SU-DHL-6 (cell line): ENCODE measurements around the gene NAV3.

Experiments
- H2AFZ ChIP-seq: fragments of 200-600 bp; sonication (generic); 2 replicates; pipeline ENCODE4 v1.6.1; 2014; ENCODE audit warnings: low read depth, mild to moderate bottlenecking, moderate library complexity, mixed read lengths, antibody characterized with exemption, low read length; ENCODE audit not compliant: severe bottlenecking
- H3F3A ChIP-seq: fragments of 200-600 bp; shearing (Covaris generic); 2 replicates; pipeline ENCODE4 v1.6.0; 2016; ENCODE audit warnings: antibody characterized with exemption, mild to moderate bottlenecking; ENCODE audit not compliant: insufficient read depth
- H3K27ac ChIP-seq: fragments of 200-600 bp; sonication (generic); 2 replicates; pipeline ENCODE4 v1.5.1; 2016; ENCODE audit warnings: low read depth, mild to moderate bottlenecking, low read length, moderate library complexity, mixed read lengths
- H3K27me3 ChIP-seq: fragments of 200-600 bp; sonication (generic), shearing (Covaris generic); 2 replicates; pipeline ENCODE4 v1.6.0; 2014; ENCODE audit warnings: mild to moderate bottlenecking, low read length
- H3K36me3 ChIP-seq: fragments of 200-600 bp; sonication (generic); 2 replicates; pipeline ENCODE4 v1.6.1; 2014; ENCODE audit warnings: mild to moderate bottlenecking, low read length, mixed read lengths
- H3K4me2 ChIP-seq: fragments of 300-600, 200-600 bp; shearing (Covaris generic), sonication (generic); 2 replicates; pipeline ENCODE4 v1.6.0; 2014; ENCODE audit warnings: low read length, low read depth, mild to moderate bottlenecking; ENCODE audit not compliant: poor library complexity, severe bottlenecking
- H3K4me3 ChIP-seq: fragments of 200-600 bp; sonication (generic); 2 replicates; pipeline ENCODE4 v1.5.1; 2014; ENCODE audit warnings: antibody characterized with exemption, low read length, mild to moderate bottlenecking, mixed read lengths; ENCODE audit not compliant: insufficient read depth, poor library complexity, severe bottlenecking
- H3K79me2 ChIP-seq: fragments of 200-600 bp; sonication (generic); 2 replicates; pipeline ENCODE4 v1.6.1; 2014; ENCODE audit warnings: mild to moderate bottlenecking, low read length, moderate library complexity; ENCODE audit not compliant: insufficient read depth
- H3K9ac ChIP-seq: fragments of 200-600 bp; sonication (generic); 2 replicates; pipeline ENCODE4 v1.7.0; 2014; ENCODE audit warnings: mild to moderate bottlenecking, low read length
- H3K9me2 ChIP-seq: fragments of 200-600 bp; sonication (generic); replicated peaks from 2 replicates; pipeline ENCODE4 v1.6.1; 2014; ENCODE audit warnings: low read length; ENCODE audit not compliant: insufficient read depth
- H3K9me3 ChIP-seq: fragments of 200-600 bp; sonication (generic); 2 replicates; pipeline ENCODE4 v1.6.1; 2014; ENCODE audit warnings: low read length, mixed read lengths; ENCODE audit not compliant: insufficient read depth
- H4K20me1 ChIP-seq: fragments of 200-600 bp; sonication (generic); 2 replicates; pipeline ENCODE4 v1.6.1; 2014; ENCODE audit warnings: low read depth, mild to moderate bottlenecking, antibody characterized with exemption, low read length, moderate library complexity, mixed read lengths
- CTCF ChIP-seq: fragments of 200-600 bp; sonication (generic); IDR thresholded peaks from one replicate; pipeline ENCODE4 v1.5.1; 2017; ENCODE audit warnings: antibody characterized with exemption, mild to moderate bottlenecking, low read length, moderate library complexity; ENCODE audit not compliant: insufficient read depth, poor library complexity, severe bottlenecking
- EZH2phosphoT487 ChIP-seq: fragments of 200-600 bp; sonication (generic), shearing (Covaris generic); conservative IDR thresholded peaks from 2 replicates; pipeline ENCODE4 v1.6.1; 2018; ENCODE audit warnings: mild to moderate bottlenecking, antibody characterized with exemption, low read length, moderate library complexity, mixed read lengths

NAV3 gene

DNA sequence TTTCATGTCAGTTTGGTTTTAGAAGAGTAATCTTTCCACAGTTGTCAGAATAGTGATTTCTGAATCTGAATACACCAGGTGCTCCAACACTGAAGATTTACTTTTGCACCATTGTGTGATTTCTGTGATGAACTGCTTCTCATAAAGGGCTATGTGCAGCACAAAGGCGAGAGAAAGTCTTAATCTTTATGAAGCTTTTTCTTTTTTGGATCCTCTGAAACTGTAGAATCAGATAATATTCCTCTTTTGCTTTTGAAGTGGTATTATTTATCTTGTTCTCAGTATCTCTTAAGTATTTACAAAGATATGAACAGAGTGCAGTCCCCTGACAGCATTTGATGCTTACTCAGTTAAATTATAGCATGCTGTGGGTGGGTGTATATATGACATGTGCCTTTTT, 207.8 kb downstream of the NAV3 start:
- H3F3A ChIP-seq = no peaks in the 10 kb centered on the region
- H3K79me2 ChIP-seq = no peaks in the 10 kb centered on the region
- TF ChIP-seq EZH2phosphoT487 (no peak), CTCF (no peak)
- H3K9ac ChIP-seq = no peak overlapping the region
- no peak overlapping the region for H3K4me3 ChIP-seq
- H4K20me1 ChIP-seq = no peaks in the 10 kb centered on the region
- H3K27me3 ChIP-seq = no peaks in the 10 kb centered on the region; the same call in 1 of the 2 replicates
- no peaks in the 10 kb centered on the region for H3K9me2 ChIP-seq
- H2AFZ ChIP-seq = no peak overlapping the region
- H3K36me3 ChIP-seq = no peaks in the 10 kb centered on the region
- no peak overlapping the region for H3K4me2 ChIP-seq
- H3K27ac ChIP-seq = no peak overlapping the region
- no peaks in the 10 kb centered on the region for H3K9me3 ChIP-seq

DNA sequence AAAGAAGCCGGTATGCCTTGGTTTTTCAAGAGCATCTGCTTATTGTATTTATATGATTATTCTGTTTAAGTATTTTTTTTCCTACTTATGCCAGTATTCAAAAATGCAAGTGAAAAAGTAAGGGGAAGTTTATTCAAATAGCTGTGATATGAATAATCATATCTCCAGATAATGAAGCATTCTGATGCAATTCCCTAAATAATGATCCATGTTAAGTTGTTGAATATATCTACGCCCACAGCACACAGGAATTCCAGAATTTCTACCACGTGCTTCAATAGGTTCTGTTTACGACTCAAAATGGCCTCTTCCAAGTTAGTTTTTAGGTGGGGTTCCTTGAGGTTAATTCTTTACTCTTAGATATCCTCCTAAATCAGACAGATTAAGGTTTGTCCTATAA, 208.3 kb downstream of the NAV3 start:
- Histone ChIP-seq H3F3A (no peaks in the 10 kb centered on the region), H3K9me2 (no peaks in the 10 kb centered on the region), H3K79me2 (no peaks in the 10 kb centered on the region), H3K27me3 (no peaks in the 10 kb centered on the region; the same call in 1 of the 2 replicates), H3K4me2 (no peak overlapping the region), H3K27ac (no peak overlapping the region), H4K20me1 (no peaks in the 10 kb centered on the region), H3K9ac (no peak overlapping the region), H3K36me3 (no peaks in the 10 kb centered on the region), H2AFZ (no peak overlapping the region), H3K4me3 (no peak overlapping the region), H3K9me3 (no peaks in the 10 kb centered on the region)
- no peak for TF ChIP-seq CTCF
- TF ChIP-seq EZH2phosphoT487 = no peak

- Histone ChIP-seq H3K36me3 (no peaks in the 10 kb centered on the region), H3K79me2 (no peaks in the 10 kb centered on the region)
These were observed 209.4 kb downstream of the NAV3 start for GRCh38 chr12:78040111-78040510.

More at GRCh38 chr12:78040111-78040510, 209.4 kb downstream of the NAV3 start:
- H3K4me2 ChIP-seq = no peak overlapping the region
- H3K27me3 ChIP-seq = no peaks in the 10 kb centered on the region
- H3K4me3 ChIP-seq = no peak overlapping the region
- H2AFZ ChIP-seq = no peak overlapping the region
- TF ChIP-seq EZH2phosphoT487 (no peak), CTCF (no peak)
- H3K27ac ChIP-seq = no peak overlapping the region
- no peak overlapping the region for H3K9ac ChIP-seq
- H3K9me2 ChIP-seq = no peaks in the 10 kb centered on the region
- no peaks in the 10 kb centered on the region for H3K9me3 ChIP-seq
- no peaks in the 10 kb centered on the region for H4K20me1 ChIP-seq
- H3F3A ChIP-seq = no peaks in the 10 kb centered on the region
